Esophagus squamous epithelium (tissue), 4 donors: ENCODE measurements around the gene NLE1.

ENCODE experiments used
- CTCF ChIP-seq, 6 experiments: fragments of 450-650 bp in 4 of 6; fragments of 200-600 bp in 2 of 6; sonication (generic) in 2 of 6; IDR thresholded peaks; one replicate each; pipeline ENCODE4 v1.5.1; 2016 to 2019; ENCODE audit warnings: antibody characterized with exemption in 6 of 6, mild to moderate bottlenecking in 4 of 6, moderate library complexity in 4 of 6
- POLR2A ChIP-seq, 4 donors: fragments of 450-650 bp; IDR thresholded peaks; one replicate each; pipeline ENCODE4 v1.6.1; 2017; ENCODE audit warnings: antibody characterized with exemption in 4 of 4, mild to moderate bottlenecking in 4 of 4, moderate library complexity in 3 of 4

- TF ChIP-seq CTCF (IDR thresholded peaks at IDR 0.05): no peak
- TF ChIP-seq POLR2A (IDR thresholded peaks at IDR 0.05): no peak
Measured at GRCh38 chr17:35174835-35175334, 32.8 kb upstream of the NLE1 start.
